Measurements from ENCODE around the gene SMYD3. TPM values are rescaled to one million over a fixed set of nuclear protein-coding genes. Genes with fewer than 3 reads are reported as not detected.
A peak's percentile ranks its signal among the peaks of the same experiment; 100 is the strongest.

Gene SMYD3
- polyA plus RNA-seq, 2 of the 4 experiments (the other 2 are of a cell fraction), result 18.2 to 35.2 TPM

- TF ChIP-seq HES2 (IDR thresholded peaks at IDR 0.05), result no peak
- Histone ChIP-seq H3K9me3 (no peaks in the 10 kb centered on the region), H3K4me1 (peaks cover 22% of the 10 kb centered on the region), H3K4me3 (no peak overlapping the region), H3K27ac (no peak overlapping the region), H3K4me2 (no peak overlapping the region)
- POLR2A ChIA-PET, result no interaction called here
- 94% methylated on average over 3 of the region's 3 CpGs for WGBS (ENCODE audit: missing lambda C conversion rate)
- FAIRE-seq, result no peak
- CTCF ChIA-PET, result interaction anchor here (0.9 kb wide), 1 partner anchor 1153 kb away, joined by 3 read pairs; no protein-coding TSS in a partner anchor
- no peak for DNase-seq (ENCODE audit: low read depth in 1 of 2, low spot score in 1 of 2)
- ATAC-seq, result no peak
Measured at GRCh38 chr1:246309247-246309884, 197.7 kb downstream of the SMYD3 start.

GRCh38 chr1:246308533-246309075 lies 198.5 kb downstream of the SMYD3 start:
- WGBS (ENCODE audit: missing lambda C conversion rate), result 88% methylated on average over 3 of the region's 3 CpGs
- H3K27ac ChIP-seq, result no peak overlapping the region
- no peaks in the 10 kb centered on the region for H3K9me3 ChIP-seq
- CTCF ChIA-PET, result no interaction called here
- POLR2A ChIA-PET, result no interaction called here
- peaks cover 24% of the 10 kb centered on the region for H3K4me1 ChIP-seq
- no peak for ATAC-seq
- DNase-seq (ENCODE audit: low read depth in 1 of 2, low spot score in 1 of 2), result no peak
- TF ChIP-seq USF2 (IDR thresholded peaks at IDR 0.05) (no peak), FOXS1 (CRISPR knock-in tag; IDR thresholded peaks at IDR 0.05) (no peak), EP300 (IDR thresholded peaks at IDR 0.05) (no peak), HEYL (CRISPR knock-in tag; IDR thresholded peaks at IDR 0.05) (no peak), RARB (CRISPR knock-in tag; IDR thresholded peaks at IDR 0.05) (no peak), PHF8 (IDR thresholded peaks at IDR 0.05; ENCODE audit: borderline replicate concordance, low read depth) (no peak), HOXA7 (CRISPR knock-in tag; IDR thresholded peaks at IDR 0.05) (no peak), FOSB (CRISPR knock-in tag; IDR thresholded peaks at IDR 0.05) (no peak), CBX2 (IDR thresholded peaks at IDR 0.05; ENCODE audit: borderline replicate concordance, low read depth) (no peak), REST (IDR thresholded peaks at IDR 0.05) (no peak), MAFK (IDR thresholded peaks at IDR 0.05; ENCODE audit: partially characterized antibody) (no peak), MAX (IDR thresholded peaks at IDR 0.05) (no peak), CHD4 (IDR thresholded peaks at IDR 0.05; ENCODE audit: borderline replicate concordance) (no peak)
- FAIRE-seq, result no peak
- H3K4me2 ChIP-seq, result no peak overlapping the region
- no peak overlapping the region for H3K4me3 ChIP-seq

- CTCF ChIA-PET, result interaction anchor here (1.3 kb wide), 1 partner anchor 1150 kb away, joined by 4 read pairs; no protein-coding TSS in a partner anchor
- 70% methylated on average over 3 of the region's 3 CpGs for WGBS (ENCODE audit: missing lambda C conversion rate)
- no peak overlapping the region for H3K4me3 ChIP-seq
- no peaks in the 10 kb centered on the region for H3K9me3 ChIP-seq
- peak overlapping the region; percentile 45 to 67 for H3K27ac ChIP-seq
- TF ChIP-seq ZNF302 (CRISPR knock-in tag; IDR thresholded peaks at IDR 0.05) (0 out of 2 replicates have a peak, but pooled peaks have one; percentile 26), EHMT2 (IDR thresholded peaks at IDR 0.05; ENCODE audit: low read depth) (no peak), REST (IDR thresholded peaks at IDR 0.05) (no peak), RAD21 (conservative IDR thresholded peaks at IDR 0.05 in 1 of 2, IDR thresholded peaks at IDR 0.05 in 1 of 2) (no peak), NFE2L2 (conservative IDR thresholded peaks at IDR 0.05; ENCODE audit: low read length) (peak; percentile 96), ATOH8 (CRISPR knock-in tag; IDR thresholded peaks at IDR 0.05; ENCODE audit: low read depth) (no peak), MAFK (IDR thresholded peaks at IDR 0.05; ENCODE audit: partially characterized antibody) (peak; percentile 97)
- peaks cover 36% of the 10 kb centered on the region for H3K4me1 ChIP-seq
- POLR2A ChIA-PET, result no interaction called here
- FAIRE-seq (no peak), ATAC-seq (peak in 1 of 2 experiments; percentile 74; a peak in 3 of 6 replicates), DNase-seq (ENCODE audit: low read depth in 1 of 2, low spot score in 1 of 2) (peak in 1 of 2 experiments; percentile 83)
- peak overlapping the region; percentile 23; the same call in 2 of the 3 replicates for H3K4me2 ChIP-seq
Measured at GRCh38 chr1:246306415-246307037, 200.6 kb downstream of the SMYD3 start.
